Esophagus muscularis mucosa (tissue), 4 donors: ENCODE results near the gene CDC45. TPM values are rescaled to one million over a fixed set of nuclear protein-coding genes. Genes with fewer than 3 reads are reported as not detected.
A peak's percentile ranks its signal among the peaks of the same experiment; 100 is the strongest.

Source experiments
- DNase-seq: peaks from one replicate; pipeline ENCODE4 v3.0.0-alpha.2; 2017; ENCODE audit errors: extremely low spot score
- H3K27ac ChIP-seq, 4 donors: fragments of 200-600 bp; sonication (generic); replicated peaks in 1 of 4; 1 replicate in 3 of 4; 2 replicates in 1 of 4; pipeline ENCODE4 v1.5.1; 2016 to 2019; ENCODE audit warnings: mild to moderate bottlenecking in 1 of 4
- H3K27me3 ChIP-seq, 4 donors: fragments of 200-600 bp; sonication (generic); one replicate each; pipeline versions ENCODE4 v1.5.1 to v1.6.0; 2016 to 2019
- H3K36me3 ChIP-seq, 4 donors: fragments of 200-600 bp; sonication (generic); one replicate each; pipeline ENCODE4 v1.5.1; 2016 to 2019
- H3K4me1 ChIP-seq, 4 donors: fragments of 200-600 bp; sonication (generic); one replicate each; pipeline ENCODE4 v1.5.1; 2016 to 2019
- H3K4me3 ChIP-seq, 4 donors: fragments of 200-600 bp; sonication (generic); 1 replicate in 2 of 4; 2 replicates in 2 of 4; pipeline ENCODE4 v1.5.1; 2016 to 2019; ENCODE audit warnings: mild to moderate bottlenecking in 4 of 4, moderate library complexity in 1 of 4
- H3K9me3 ChIP-seq, 4 donors: fragments of 200-600 bp; sonication (generic); 1 replicate in 3 of 4; 2 replicates in 1 of 4; pipeline ENCODE4 v1.5.1; 2016 to 2019
- CTCF ChIP-seq, 3 experiments: fragments of 200-600 bp in 2 of 3; fragments of 450-650 bp in 1 of 3; sonication (generic) in 2 of 3; IDR thresholded peaks; one replicate each; pipeline ENCODE4 v1.5.1; 2017 to 2019; ENCODE audit warnings: antibody characterized with exemption in 3 of 3, mild to moderate bottlenecking in 2 of 3, moderate library complexity in 1 of 3
- EP300 ChIP-seq: sonication (generic); formaldehyde crosslinking; IDR thresholded peaks from one replicate; pipeline ENCODE4 v1.6.1; 2017; ENCODE audit warnings: antibody characterized with exemption
- POLR2A ChIP-seq: fragments of 450-650 bp; IDR thresholded peaks from one replicate; pipeline ENCODE4 v1.6.1; 2017; ENCODE audit warnings: antibody characterized with exemption, moderate library complexity, mild to moderate bottlenecking, low read depth
- POLR2AphosphoS5 ChIP-seq, 2 donors: sonication (generic); formaldehyde crosslinking; IDR thresholded peaks; one replicate each; pipeline ENCODE4 v1.6.1; 2017; ENCODE audit warnings: antibody characterized with exemption in 2 of 2
- WGBS: methylation state at CpG from one replicate; pipeline ENCODE4 v1.1.5; 2018; 5-methylcytosine and 5-hydroxymethylcytosine counted together
- intact Hi-C: fragments of 100-400 bp; cut with DNase I; formaldehyde crosslinking; loops from one replicate; pipeline ENCODE4 v1.15.1; 2023
- total RNA-seq, 4 donors: library from RNA; depleted of rRNA; stranded (reverse); fragments of >200 nt; gene quantifications; one replicate each; pipeline versions ENCODE4 v1.1.0 to v1.2.1, GENCODE V29; 2016

The CDC45 gene, protein sequence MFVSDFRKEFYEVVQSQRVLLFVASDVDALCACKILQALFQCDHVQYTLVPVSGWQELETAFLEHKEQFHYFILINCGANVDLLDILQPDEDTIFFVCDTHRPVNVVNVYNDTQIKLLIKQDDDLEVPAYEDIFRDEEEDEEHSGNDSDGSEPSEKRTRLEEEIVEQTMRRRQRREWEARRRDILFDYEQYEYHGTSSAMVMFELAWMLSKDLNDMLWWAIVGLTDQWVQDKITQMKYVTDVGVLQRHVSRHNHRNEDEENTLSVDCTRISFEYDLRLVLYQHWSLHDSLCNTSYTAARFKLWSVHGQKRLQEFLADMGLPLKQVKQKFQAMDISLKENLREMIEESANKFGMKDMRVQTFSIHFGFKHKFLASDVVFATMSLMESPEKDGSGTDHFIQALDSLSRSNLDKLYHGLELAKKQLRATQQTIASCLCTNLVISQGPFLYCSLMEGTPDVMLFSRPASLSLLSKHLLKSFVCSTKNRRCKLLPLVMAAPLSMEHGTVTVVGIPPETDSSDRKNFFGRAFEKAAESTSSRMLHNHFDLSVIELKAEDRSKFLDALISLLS
- 1 to 10 TPM in 1 of 4 donors, under 1 TPM in 2, not detected in 1; 0.32 to 1.1 (median 0.42) TPM for total RNA-seq

DNA sequence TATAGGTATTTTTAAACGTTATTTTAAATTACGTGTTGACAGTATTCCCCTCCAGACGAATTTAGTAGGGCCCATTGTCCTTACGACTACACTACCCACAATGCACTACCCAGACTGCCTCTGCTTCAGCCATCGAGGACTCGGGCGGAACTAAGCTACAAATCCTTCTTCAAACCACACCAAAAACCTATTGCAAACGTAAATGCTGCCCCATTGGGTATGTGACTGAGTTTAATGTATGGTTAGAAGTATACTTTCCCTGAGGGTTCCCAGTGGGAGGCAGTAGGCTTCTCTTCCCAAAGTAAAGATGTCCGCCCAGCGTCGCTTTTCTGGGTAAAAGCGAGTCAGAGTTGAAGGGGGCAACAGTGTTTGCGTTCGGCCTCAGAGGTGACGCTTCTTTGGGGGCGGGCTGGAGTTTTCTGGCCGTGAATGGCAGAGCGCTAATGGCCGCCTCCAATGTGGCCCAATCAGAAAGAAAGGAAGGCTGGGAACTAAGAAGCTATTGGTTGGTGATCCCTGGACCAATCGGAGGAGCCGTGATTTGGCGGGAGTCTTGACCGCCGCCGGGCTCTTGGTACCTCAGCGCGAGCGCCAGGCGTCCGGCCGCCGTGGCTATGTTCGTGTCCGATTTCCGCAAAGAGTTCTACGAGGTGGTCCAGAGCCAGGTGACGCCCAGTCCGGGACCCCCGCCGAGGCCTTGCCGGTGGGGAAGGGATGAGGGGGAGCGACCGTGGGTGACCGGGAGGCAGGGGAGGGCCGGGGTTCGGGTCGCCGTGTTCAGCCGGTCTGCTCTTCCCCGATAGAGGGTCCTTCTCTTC is at the start of gene CDC45:
TSS of gene CDC45 (plus strand) at position 566 of the 818 bp plus-strand sequence. CDS start at position 615, 49 bp downstream.
- H3K27ac ChIP-seq: peak within 1 kb of the TSS; percentile 86 to 96 (median 93)
- no peak for TF ChIP-seq POLR2A
- peak in 1 of 2 donors; percentile 41 for TF ChIP-seq POLR2AphosphoS5 (IDR thresholded peaks at IDR 0.05)
- TF ChIP-seq EP300: no peak
- TF ChIP-seq CTCF (IDR thresholded peaks at IDR 0.05): no peak
- peak within 1 kb of the TSS; percentile 87 to 96 (median 92) for H3K4me3 ChIP-seq
- no peaks in the 10 kb centered on the region for H3K9me3 ChIP-seq
- H3K4me1 ChIP-seq: peaks cover 18 to 45% (median 44%) of the 10 kb centered on the region in 4 donors
- peak; percentile 99 for DNase-seq
- H3K27me3 ChIP-seq: peaks cover 0 to 5% (median 0%) of the 10 kb centered on the region in 4 donors
- WGBS: 0% methylated on average over 8 of the region's 50 CpGs
- intact Hi-C loops: no loop called here
- H3K36me3 ChIP-seq: peaks cover 0 to 11% (median 8%) of the 10 kb centered on the region in 4 donors

- no peak for DNase-seq
- Histone ChIP-seq H3K9me3 (no peaks in the 10 kb centered on the region), H3K4me1 (peaks cover 30 to 46% (median 42%) of the 10 kb centered on the region in 4 donors), H3K27me3 (no peaks in the 10 kb centered on the region), H3K27ac (peak overlapping the region in 3 of 4 donors; percentile 65 to 96 (median 92)), H3K36me3 (peaks cover 3 to 13% (median 6%) of the 10 kb centered on the region in 4 donors), H3K4me3 (peak overlapping the region; percentile 82 to 98 (median 92))
- intact Hi-C loops: loop anchor here (5.0 kb wide), 2 partner anchors 42 to 253 kb away; partner anchors contain the start of gene SLC25A1
- TF ChIP-seq POLR2AphosphoS5 (IDR thresholded peaks at IDR 0.05) (no peak), CTCF (IDR thresholded peaks at IDR 0.05) (no peak), EP300 (no peak), POLR2A (no peak)
- 15% methylated on average over 12 of the region's 12 CpGs for WGBS
Measured at GRCh38 chr22:19429950-19430889, 49.5 kb upstream of the CDC45 start.

- peaks cover 10 to 19% (median 14%) of the 10 kb centered on the region in 4 donors for H3K36me3 ChIP-seq
- peak overlapping the region; percentile 65 to 99 (median 94) for H3K27ac ChIP-seq
- peaks cover 30 to 45% (median 41%) of the 10 kb centered on the region in 4 donors for H3K4me1 ChIP-seq
- intact Hi-C loops: loop anchor here (5.0 kb wide), 2 partner anchors 41 to 254 kb away; partner anchors contain the start of gene SLC25A1
- WGBS: 0% methylated on average over 6 of the region's 53 CpGs
- H3K9me3 ChIP-seq: no peaks in the 10 kb centered on the region
- DNase-seq: no peak
- peak overlapping the region; percentile 82 to 98 (median 92) for H3K4me3 ChIP-seq
- H3K27me3 ChIP-seq: no peaks in the 10 kb centered on the region
- TF ChIP-seq EP300 (no peak), POLR2A (no peak), POLR2AphosphoS5 (IDR thresholded peaks at IDR 0.05) (no peak), CTCF (IDR thresholded peaks at IDR 0.05) (no peak)
Measured at GRCh38 chr22:19430890-19431541, 48.7 kb upstream of the CDC45 start.
